ENCODE results near the gene WSCD1.

DNA sequence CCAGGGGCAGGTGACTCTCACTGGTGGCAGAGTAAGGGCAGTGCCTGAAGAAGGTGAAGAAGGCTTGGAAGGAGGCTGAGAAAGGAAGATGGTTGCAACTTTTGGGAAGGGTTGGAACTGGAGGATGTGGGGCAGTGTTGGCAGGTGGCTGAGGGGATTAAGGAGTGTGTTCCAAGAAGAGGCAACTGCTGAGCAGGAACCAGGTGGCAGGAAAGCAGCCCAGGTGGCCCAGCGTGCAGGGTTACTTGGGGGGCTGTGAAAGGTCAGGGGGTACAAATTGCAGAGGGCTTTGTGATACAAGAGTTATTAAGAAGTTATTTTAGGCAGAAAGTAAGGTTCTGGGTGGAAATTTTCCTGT lies 28.6 kb downstream of the WSCD1 start:
- TF ChIP-seq TARDBP (IDR thresholded peaks at IDR 0.05) (no peak), CTBP1 (IDR thresholded peaks at IDR 0.05; ENCODE audit: borderline replicate concordance) (no peak), ZNF384 (IDR thresholded peaks at IDR 0.05) (no peak), HDGF (IDR thresholded peaks at IDR 0.05; ENCODE audit: borderline replicate concordance) (no peak), FOXM1 (IDR thresholded peaks at IDR 0.05; ENCODE audit: borderline replicate concordance) (no peak), SP1 (IDR thresholded peaks at IDR 0.05) (no peak), ELF4 (IDR thresholded peaks at IDR 0.05) (no peak), SUZ12 (IDR thresholded peaks at IDR 0.05) (no peak), FOXK2 (IDR thresholded peaks at IDR 0.05) (no peak), NFRKB (IDR thresholded peaks at IDR 0.05) (no peak), BHLHE40 (IDR thresholded peaks at IDR 0.05; ENCODE audit: borderline replicate concordance) (no peak), FOXA1 (IDR thresholded peaks at IDR 0.05) (no peak)
- TF ChIP-seq, protein P1, sequence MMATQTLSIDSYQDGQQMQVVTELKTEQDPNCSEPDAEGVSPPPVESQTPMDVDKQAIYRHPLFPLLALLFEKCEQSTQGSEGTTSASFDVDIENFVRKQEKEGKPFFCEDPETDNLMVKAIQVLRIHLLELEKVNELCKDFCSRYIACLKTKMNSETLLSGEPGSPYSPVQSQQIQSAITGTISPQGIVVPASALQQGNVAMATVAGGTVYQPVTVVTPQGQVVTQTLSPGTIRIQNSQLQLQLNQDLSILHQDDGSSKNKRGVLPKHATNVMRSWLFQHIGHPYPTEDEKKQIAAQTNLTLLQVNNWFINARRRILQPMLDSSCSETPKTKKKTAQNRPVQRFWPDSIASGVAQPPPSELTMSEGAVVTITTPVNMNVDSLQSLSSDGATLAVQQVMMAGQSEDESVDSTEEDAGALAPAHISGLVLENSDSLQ (IDR thresholded peaks at IDR 0.05) = no peak
